ENCODE measurements around the gene HOXD1.
A peak's percentile ranks its signal among the peaks of the same experiment; 100 is the strongest.

The HOXD1 gene

GRCh38 chr2:176152350-176153181 is 35.9 kb upstream of the HOXD1 start:
- DNase-seq (ENCODE audit: low spot score), result no peak

- no peak for DNase-seq (ENCODE audit: low spot score)
Measured at GRCh38 chr2:176154576-176155252, 33.8 kb upstream of the HOXD1 start.

GRCh38 chr2:176155356-176156044 is 33.0 kb upstream of the HOXD1 start:
- no peak for DNase-seq (ENCODE audit: low spot score)

- no peak for DNase-seq (ENCODE audit: low spot score)
Measured at GRCh38 chr2:176156301-176156806, 32.1 kb upstream of the HOXD1 start.

- no peak for DNase-seq (ENCODE audit: low spot score)
Measured at GRCh38 chr2:176156807-176157498, 31.5 kb upstream of the HOXD1 start, which contains the start of gene HOXD3. TSS of gene HOXD3 (plus strand) at chr2:176157307. CDS start at chr2:176169115, 11,808 bp downstream.

- peak; percentile 44 for DNase-seq (ENCODE audit: low spot score)
Measured at GRCh38 chr2:176157499-176158185, 30.8 kb upstream of the HOXD1 start.

GRCh38 chr2:176158186-176158591 is 30.3 kb upstream of the HOXD1 start:
- no peak for DNase-seq (ENCODE audit: low spot score)

GRCh38 chr2:176158855-176159662 is 29.4 kb upstream of the HOXD1 start:
- DNase-seq (ENCODE audit: low spot score), result no peak

- DNase-seq (ENCODE audit: low spot score), result no peak
Measured at GRCh38 chr2:176159663-176160250, 28.7 kb upstream of the HOXD1 start.

- DNase-seq (ENCODE audit: low spot score), result no peak
Measured at GRCh38 chr2:176160251-176160985, 28.1 kb upstream of the HOXD1 start.

- no peak for DNase-seq (ENCODE audit: low spot score)
Measured at GRCh38 chr2:176160986-176161824, 27.3 kb upstream of the HOXD1 start.

GRCh38 chr2:176161825-176162626 is 26.4 kb upstream of the HOXD1 start:
- no peak for DNase-seq (ENCODE audit: low spot score)

GRCh38 chr2:176162911-176163671 is 25.4 kb upstream of the HOXD1 start:
- no peak for DNase-seq (ENCODE audit: low spot score)

GRCh38 chr2:176163672-176164056 is 24.8 kb upstream of the HOXD1 start:
- DNase-seq (ENCODE audit: low spot score), result no peak

GRCh38 chr2:176164201-176164600 is 24.3 kb upstream of the HOXD1 start:
- no peak for DNase-seq (ENCODE audit: low spot score)

GRCh38 chr2:176164611-176165369 is 23.7 kb upstream of the HOXD1 start:
- DNase-seq (ENCODE audit: low spot score), result no peak

Data from kidney capillary endothelial cell (primary cell).